ENCODE results near the gene CALCOCO2.

The CALCOCO2 gene

GRCh38 chr17:48873696-48874443, 43.0 kb downstream of the CALCOCO2 start:
- no peak for DNase-seq (ENCODE audit: low read depth)

DNA sequence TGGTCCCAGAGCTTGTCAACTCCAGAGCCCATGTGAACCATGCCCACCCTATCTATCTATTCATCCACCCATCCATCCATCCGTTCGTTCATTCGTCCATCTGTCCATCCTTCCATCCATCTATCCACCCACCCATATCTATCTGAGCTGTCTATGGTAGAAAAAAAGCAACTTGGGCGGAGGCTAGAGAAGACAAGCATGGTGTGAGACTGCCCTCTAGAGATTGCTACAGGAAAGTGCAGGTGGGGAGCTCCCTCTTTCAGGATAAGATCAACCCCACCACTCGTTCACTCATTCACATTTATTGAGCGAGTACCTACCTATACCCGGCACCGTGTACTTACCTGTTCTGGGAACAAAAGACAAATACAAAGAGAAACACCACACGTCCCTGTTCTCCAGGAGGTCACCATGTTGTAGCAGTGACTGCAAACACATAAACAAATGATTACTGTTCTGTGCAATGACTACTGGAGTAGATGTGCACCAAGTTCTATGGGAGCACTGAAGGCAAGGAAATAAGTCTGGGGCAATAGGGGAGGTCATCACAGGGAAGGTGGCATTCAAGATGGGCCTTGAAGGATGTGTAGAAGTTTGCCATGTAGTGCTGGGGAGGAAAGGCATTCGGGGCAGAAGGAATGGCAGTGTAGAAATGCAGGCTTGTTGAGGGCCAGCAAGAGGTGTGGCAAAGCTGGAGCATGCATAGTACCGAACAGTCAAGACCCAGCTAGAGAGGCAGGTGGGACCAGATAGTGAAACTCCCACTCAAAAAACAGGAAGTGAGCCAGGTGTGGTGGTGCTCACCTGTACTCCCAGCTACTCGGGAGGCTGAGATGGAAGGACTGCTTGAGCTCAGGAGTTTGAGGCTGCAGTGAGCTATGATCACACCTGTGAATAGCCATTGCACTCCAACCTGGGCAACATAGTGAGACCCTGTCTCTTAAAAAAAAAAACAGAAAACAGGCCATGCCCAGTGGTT, 48.4 kb downstream of the CALCOCO2 start:
- peak; percentile 67 for DNase-seq (ENCODE audit: low read depth)

DNA sequence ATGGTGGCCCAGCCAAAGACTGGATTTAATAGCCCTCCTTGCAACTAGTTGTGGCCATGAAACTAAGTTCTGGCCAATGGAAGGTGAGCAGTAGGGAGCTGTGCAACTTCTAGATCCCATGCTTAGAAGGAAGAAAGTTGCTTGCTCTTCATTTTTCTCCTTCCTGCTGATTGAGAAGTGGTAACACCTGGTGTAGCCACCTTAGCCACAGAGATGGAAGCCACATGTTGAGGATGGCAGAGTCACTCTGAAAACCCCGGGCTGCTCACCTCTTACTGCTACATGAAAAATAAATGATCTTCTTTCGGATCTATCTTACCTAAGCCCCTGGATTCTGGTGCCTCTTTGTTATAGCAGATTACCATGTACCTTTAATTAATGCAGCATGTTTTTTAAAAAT, 51.4 kb downstream of the CALCOCO2 start:
- DNase-seq (ENCODE audit: low read depth), result no peak

DNA sequence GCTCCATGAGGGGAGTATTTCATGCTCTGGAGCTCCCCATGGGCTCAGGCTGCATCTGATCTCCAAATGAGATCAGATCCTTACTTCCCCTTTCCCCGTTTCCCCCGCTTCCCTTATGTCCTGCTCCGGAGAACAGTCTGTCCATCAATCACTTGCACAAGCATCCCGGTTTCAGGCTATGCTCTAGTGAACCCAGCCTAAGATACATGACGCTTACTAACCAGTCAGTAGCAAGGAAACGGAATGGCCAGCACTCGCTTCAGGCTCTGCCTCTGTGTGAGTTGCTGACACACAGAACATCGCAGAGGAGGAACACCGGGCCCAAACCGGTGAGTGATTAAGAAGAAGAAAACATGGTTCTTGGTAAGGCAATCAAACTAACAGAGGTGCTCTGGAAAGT, 52.3 kb downstream of the CALCOCO2 start:
- no peak for DNase-seq (ENCODE audit: low read depth)

DNA sequence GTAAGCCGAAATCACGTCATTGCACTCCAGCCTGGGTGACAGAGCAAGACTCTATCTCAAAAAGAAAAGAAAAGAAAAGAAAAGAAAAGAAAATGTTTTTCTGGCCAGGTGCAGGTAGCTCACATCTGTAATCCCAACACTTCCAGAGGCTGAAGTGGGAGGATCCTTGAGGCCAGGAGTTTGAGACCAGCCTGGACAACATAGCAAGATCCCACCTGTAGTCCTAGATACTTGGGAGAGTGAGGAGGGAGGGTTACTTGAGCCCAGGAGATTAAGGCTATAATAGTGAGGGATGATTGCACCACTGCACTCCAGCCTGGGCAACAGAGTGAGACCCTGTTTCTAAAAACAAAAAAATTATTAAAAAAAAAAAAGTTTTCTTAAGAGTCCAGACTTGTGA, 59.3 kb downstream of the CALCOCO2 start:
- no peak for DNase-seq (ENCODE audit: low read depth)

GRCh38 chr17:48892940-48893645, 62.3 kb downstream of the CALCOCO2 start:
- no peak for DNase-seq (ENCODE audit: low read depth)

DNA sequence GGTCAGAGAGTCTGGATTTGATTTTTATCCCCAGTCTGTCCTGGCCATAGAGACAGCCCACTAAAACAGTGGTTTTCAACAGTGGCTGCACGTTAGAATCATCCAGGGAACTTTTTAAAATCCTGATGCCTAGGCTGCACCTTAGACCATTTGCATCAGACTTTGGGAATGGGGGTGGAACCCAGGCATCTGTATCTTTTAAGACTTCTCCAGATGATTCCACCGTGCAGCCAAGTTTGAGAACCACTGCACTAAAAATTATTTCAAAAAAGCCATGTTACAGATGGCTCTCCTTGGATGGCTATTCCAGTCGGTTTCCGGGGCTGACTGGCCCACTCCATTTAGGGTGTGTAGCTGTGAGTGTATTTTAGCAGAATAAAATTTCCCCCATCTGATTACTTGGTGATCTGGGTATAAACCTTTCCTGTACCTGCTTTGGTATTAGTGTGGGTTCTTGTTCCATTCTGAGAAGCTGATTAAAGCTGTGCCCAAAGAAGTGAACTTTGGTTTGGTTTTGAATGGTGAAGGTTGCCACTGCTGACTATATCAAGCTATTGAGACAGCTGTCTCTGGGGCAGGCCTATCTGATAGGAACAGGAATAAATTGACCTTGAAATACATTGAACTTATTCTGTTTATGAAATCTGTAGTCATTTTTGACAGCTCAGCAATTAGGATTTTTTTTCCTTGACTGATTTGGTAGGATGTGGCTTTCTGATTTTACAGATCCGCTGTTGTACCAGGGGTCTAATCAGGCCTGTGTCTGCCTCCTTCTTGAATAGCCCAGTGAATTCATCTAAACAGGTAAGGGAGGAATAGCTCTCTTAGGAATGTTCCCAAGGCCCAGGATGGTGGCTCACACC, 63.0 kb downstream of the CALCOCO2 start:
- no peak for DNase-seq (ENCODE audit: low read depth)

GRCh38 chr17:48894886-48895285, 64.1 kb downstream of the CALCOCO2 start:
- DNase-seq (ENCODE audit: low read depth), result no peak

GRCh38 chr17:48901241-48901640, 70.4 kb downstream of the CALCOCO2 start:
- DNase-seq (ENCODE audit: low read depth), result no peak

- DNase-seq (ENCODE audit: low read depth), result no peak
These were observed 72.6 kb downstream of the CALCOCO2 start for GRCh38 chr17:48903401-48903800.

GRCh38 chr17:48904428-48904827, 73.6 kb downstream of the CALCOCO2 start:
- no peak for DNase-seq (ENCODE audit: low read depth)

DNA sequence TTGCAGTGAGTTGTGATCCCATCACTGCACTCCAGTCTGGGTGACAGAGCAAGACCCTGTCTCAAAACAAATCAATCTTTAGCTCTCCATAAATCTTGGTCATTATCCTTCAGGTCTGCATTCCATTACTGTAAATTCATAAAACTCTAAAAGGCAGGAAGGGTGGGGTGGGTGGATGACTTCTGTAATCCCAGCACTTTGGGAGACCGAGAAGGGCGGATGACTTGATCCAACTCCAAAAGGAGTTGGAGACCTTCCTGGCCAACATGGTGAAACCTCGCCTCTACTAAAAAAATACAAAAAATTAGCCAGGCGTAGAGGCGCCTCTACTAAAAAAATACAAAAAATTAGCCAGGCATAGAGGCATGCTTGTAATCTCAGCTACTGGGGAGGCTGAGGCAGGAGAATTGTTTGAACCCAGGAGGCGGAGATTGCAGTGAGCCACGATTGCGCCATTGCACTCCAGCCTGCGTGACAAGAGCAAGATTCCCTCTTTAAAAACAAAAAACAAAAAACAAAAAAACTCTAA, 75.2 kb downstream of the CALCOCO2 start:
- no peak for DNase-seq (ENCODE audit: low read depth)

DNA sequence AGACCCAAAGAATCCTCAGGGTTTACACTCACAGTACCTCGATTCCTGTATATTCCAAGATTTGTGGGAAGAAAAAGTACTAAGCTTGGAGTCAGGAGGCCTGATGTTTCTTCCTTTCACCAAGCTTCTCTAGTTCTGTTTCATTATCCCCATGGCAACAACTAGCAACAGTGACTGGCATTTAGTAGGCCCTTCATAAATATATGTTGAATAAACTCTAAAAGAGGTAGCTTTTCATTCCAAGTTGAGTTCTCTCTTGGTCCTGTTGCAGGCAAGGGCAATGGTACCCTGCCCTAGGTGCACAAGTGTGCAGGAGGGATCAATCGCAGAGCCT, 76.8 kb downstream of the CALCOCO2 start:
- no peak for DNase-seq (ENCODE audit: low read depth)

DNA sequence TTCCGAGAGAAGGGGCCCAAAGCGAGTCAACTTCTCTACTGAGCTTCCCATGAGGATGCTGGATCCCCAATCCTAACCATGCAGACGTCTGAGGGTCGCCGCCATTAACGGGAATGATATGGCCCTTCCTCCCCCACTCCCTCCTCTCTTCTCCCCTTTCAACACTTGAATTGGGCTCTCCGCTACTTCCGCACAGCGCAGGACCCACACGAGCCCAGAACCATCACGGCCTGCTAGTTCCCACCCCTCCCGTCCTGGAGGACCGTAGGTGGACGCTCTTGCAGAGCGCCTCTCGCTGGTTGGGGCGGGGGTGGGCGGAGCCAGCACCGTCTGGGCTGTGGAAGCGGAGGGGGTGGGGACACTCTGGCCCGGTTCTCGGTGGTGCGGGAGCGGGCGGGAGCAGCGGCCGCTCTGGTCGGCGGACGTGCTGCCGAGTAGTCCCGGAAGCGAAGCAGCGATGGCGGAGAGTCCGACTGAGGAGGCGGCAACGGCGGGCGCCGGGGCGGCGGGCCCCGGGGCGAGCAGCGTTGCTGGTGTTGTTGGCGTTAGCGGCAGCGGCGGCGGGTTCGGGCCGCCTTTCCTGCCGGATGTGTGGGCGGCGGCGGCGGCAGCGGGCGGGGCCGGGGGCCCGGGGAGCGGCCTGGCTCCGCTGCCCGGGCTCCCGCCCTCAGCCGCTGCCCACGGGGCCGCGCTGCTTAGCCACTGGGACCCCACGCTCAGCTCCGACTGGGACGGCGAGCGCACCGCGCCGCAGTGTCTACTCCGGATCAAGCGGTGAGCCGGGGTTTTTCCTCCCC, 77.4 kb downstream of the CALCOCO2 start, which contains the start of gene UBE2Z:
TSS of gene UBE2Z (plus strand) at position 361 of the 797 bp plus-strand sequence. CDS start at position 458, 97 bp downstream.
- peak; percentile 90 for DNase-seq (ENCODE audit: low read depth)

DNA sequence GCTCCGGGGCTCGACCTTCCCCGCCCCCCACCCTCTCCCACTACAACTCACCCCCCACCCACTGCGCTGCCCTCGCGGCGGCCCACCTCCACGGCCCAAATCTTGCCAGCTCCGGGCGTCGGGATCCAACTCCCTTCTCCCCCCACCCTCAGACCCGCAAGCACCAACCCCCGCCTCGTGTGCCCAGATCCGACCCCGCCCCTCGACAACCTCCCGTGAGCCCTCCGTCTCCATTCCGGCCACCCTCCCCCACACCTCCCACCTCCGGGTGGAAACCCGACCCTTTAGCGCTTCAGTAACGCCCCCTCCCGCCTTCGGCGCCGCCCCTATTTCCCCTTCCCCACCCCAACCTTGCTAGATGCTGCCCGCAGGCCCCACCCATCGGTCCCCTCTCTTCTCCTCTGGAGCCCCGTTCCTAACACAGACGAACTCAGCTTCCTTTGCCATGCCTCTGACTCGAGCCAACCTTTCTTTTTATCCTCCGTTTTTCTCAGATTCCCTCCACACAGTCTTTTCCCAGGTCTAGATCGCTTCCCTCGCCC, 78.1 kb downstream of the CALCOCO2 start:
- peak; percentile 92 for DNase-seq (ENCODE audit: low read depth)

DNA sequence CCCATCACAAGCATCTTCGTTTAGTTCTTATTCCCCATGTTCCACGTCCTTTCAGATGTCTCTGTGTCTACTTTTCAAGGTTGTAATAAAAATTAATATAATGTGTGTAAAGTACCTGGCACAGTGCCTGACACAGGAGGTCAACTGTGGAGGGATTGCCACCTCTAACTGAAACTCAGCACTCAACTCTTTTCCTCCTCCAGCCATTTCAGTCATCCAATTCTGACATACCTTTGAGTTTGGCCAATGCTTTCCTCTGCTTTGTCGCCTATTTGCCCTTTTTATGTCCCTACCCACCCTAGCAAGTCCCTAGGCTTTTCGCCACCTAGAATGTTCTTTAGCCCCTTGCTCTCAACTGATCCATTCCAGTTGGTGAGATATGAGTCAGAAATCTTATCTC, 78.9 kb downstream of the CALCOCO2 start:
- no peak for DNase-seq (ENCODE audit: low read depth)

GRCh38 chr17:48910370-48910769, 79.5 kb downstream of the CALCOCO2 start:
- no peak for DNase-seq (ENCODE audit: low read depth)

DNA sequence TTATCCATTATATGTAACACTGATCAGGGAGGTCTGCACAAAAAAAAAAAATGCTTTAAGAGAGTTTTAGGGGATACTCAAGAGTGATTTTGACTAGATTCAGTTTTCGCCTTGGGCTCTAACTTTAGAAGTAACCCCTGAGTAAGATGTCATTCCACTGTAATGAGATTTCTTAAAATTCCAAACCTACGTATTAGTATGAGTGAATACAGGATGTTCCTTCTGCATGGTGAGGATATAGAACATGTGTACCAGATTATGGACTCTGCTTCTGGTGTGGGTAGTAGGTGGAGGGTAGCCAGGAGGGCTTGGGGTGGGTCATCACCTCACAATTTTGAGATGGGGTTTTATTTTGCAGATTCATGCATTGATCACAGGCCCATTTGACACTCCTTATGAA, 81.6 kb downstream of the CALCOCO2 start:
- no peak for DNase-seq (ENCODE audit: low read depth)
